Loucy (cell line): ENCODE results near the gene GSTO1.

Experiments used
- H2AFZ ChIP-seq: fragments of 200-600 bp; sonication (generic); 2 replicates; pipeline ENCODE4 v1.6.0; 2016; ENCODE audit warnings: antibody characterized with exemption, mild to moderate bottlenecking, low read length, moderate library complexity
- H3F3A ChIP-seq: fragments of 200-600 bp; 2 replicates; pipeline ENCODE4 v1.6.0; 2016; ENCODE audit warnings: antibody characterized with exemption, low read depth, mild to moderate bottlenecking
- H3K27me3 ChIP-seq: fragments of 200-600 bp; sonication (generic); 2 replicates; pipeline ENCODE4 v1.6.1; 2014; ENCODE audit warnings: low read length, mild to moderate bottlenecking; ENCODE audit not compliant: insufficient read depth, poor library complexity, severe bottlenecking
- H3K36me3 ChIP-seq: fragments of 200-600 bp; sonication (generic); 2 replicates; pipeline ENCODE4 v1.6.1; 2016; ENCODE audit warnings: low read length; ENCODE audit not compliant: insufficient read depth
- H3K4me1 ChIP-seq: fragments of 200-600 bp; sonication (generic); 2 replicates; pipeline ENCODE4 v1.5.1; 2014; ENCODE audit warnings: low read length, mild to moderate bottlenecking; ENCODE audit not compliant: insufficient read depth, poor library complexity, severe bottlenecking
- H3K4me2 ChIP-seq: fragments of 200-600 bp; sonication (generic); 2 replicates; pipeline ENCODE4 v1.6.0; 2014; ENCODE audit warnings: antibody characterized with exemption, low read length, low read depth, mild to moderate bottlenecking; ENCODE audit not compliant: poor library complexity, severe bottlenecking
- H3K4me3 ChIP-seq: fragments of 200-600 bp; sonication (generic); 2 replicates; pipeline ENCODE4 v1.5.1; 2014; ENCODE audit warnings: low read length, mild to moderate bottlenecking, mixed read lengths; ENCODE audit not compliant: poor library complexity, severe bottlenecking
- H3K79me2 ChIP-seq: fragments of 200-600 bp; sonication (generic); 2 replicates; pipeline ENCODE4 v1.6.1; 2014; ENCODE audit warnings: low read length; ENCODE audit not compliant: insufficient read depth
- H3K9ac ChIP-seq: fragments of 200-600 bp; sonication (generic); 2 replicates; pipeline ENCODE4 v1.6.0; 2014; ENCODE audit warnings: mild to moderate bottlenecking, low read depth, low read length, moderate library complexity; ENCODE audit not compliant: poor library complexity, severe bottlenecking
- H3K9me2 ChIP-seq: fragments of 200-600 bp; sonication (generic); replicated peaks from 2 replicates; pipeline ENCODE4 v1.6.1; 2016; ENCODE audit warnings: low read depth, low read length, mixed read lengths
- H3K9me3 ChIP-seq: fragments of 200-600 bp; sonication (generic); 2 replicates; pipeline ENCODE4 v1.6.1; 2014; ENCODE audit warnings: mild to moderate bottlenecking, antibody characterized with exemption, low read length, low read depth; ENCODE audit not compliant: insufficient read depth
- H4K20me1 ChIP-seq: fragments of 200-600 bp; sonication (generic); 2 replicates; pipeline ENCODE4 v1.6.0; 2014; ENCODE audit warnings: antibody characterized with exemption, low read length, mild to moderate bottlenecking; ENCODE audit not compliant: insufficient read depth, poor library complexity, severe bottlenecking
- EZH2phosphoT487 ChIP-seq: fragments of 200-600 bp; IDR thresholded peaks from 2 replicates; pipeline ENCODE4 v1.6.1; 2018; ENCODE audit warnings: antibody characterized with exemption, mild to moderate bottlenecking, moderate library complexity, borderline replicate concordance
- TF ChIP-seq, protein P1 (sequence below): fragments of 200-600 bp; sonication (generic); conservative IDR thresholded peaks from 2 replicates; pipeline ENCODE4 v1.5.1; 2014; ENCODE audit warnings: mild to moderate bottlenecking, antibody characterized with exemption, low read length

The GSTO1 gene

DNA sequence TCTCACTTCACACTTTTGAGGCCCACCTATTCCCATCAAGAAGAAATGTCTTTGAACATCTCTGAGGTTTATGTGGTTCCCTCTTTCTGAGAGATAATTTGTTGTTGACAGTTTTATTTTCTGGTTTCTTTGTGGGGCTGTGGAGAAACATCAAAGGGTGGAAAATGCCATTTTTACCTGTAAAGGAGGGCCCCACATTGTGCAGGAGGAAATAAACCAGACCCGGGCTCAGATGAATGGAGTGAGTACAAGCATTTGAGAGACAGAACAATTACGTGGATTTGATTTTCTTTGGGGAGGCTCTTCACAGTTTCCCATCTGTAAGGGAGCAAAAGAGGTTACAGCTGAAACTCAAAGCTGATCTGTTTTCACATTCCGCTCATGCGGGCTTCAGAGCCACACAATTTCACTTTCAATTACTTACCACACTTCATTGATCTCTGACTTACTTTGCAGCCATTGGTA, 53.8 kb downstream of the GSTO1 start:
- H3K27me3 ChIP-seq: no peaks in the 10 kb centered on the region
- H3K4me3 ChIP-seq: no peak overlapping the region
- H3F3A ChIP-seq: no peaks in the 10 kb centered on the region
- H3K9ac ChIP-seq: no peak overlapping the region
- H2AFZ ChIP-seq: no peak overlapping the region
- peaks cover 20% of the 10 kb centered on the region for H4K20me1 ChIP-seq
- H3K79me2 ChIP-seq: peaks cover 11% of the 10 kb centered on the region; the same call in 1 of the 2 replicates
- TF ChIP-seq, protein P1, sequence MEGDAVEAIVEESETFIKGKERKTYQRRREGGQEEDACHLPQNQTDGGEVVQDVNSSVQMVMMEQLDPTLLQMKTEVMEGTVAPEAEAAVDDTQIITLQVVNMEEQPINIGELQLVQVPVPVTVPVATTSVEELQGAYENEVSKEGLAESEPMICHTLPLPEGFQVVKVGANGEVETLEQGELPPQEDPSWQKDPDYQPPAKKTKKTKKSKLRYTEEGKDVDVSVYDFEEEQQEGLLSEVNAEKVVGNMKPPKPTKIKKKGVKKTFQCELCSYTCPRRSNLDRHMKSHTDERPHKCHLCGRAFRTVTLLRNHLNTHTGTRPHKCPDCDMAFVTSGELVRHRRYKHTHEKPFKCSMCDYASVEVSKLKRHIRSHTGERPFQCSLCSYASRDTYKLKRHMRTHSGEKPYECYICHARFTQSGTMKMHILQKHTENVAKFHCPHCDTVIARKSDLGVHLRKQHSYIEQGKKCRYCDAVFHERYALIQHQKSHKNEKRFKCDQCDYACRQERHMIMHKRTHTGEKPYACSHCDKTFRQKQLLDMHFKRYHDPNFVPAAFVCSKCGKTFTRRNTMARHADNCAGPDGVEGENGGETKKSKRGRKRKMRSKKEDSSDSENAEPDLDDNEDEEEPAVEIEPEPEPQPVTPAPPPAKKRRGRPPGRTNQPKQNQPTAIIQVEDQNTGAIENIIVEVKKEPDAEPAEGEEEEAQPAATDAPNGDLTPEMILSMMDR: no peak
- no peak for TF ChIP-seq EZH2phosphoT487
- H3K9me3 ChIP-seq: no peaks in the 10 kb centered on the region
- H3K36me3 ChIP-seq: peaks cover 42% of the 10 kb centered on the region; the same call in 1 of the 2 replicates
- H3K4me1 ChIP-seq: peaks cover 12% of the 10 kb centered on the region
- H3K4me2 ChIP-seq: peak overlapping the region; percentile 1
- H3K9me2 ChIP-seq: no peaks in the 10 kb centered on the region

DNA sequence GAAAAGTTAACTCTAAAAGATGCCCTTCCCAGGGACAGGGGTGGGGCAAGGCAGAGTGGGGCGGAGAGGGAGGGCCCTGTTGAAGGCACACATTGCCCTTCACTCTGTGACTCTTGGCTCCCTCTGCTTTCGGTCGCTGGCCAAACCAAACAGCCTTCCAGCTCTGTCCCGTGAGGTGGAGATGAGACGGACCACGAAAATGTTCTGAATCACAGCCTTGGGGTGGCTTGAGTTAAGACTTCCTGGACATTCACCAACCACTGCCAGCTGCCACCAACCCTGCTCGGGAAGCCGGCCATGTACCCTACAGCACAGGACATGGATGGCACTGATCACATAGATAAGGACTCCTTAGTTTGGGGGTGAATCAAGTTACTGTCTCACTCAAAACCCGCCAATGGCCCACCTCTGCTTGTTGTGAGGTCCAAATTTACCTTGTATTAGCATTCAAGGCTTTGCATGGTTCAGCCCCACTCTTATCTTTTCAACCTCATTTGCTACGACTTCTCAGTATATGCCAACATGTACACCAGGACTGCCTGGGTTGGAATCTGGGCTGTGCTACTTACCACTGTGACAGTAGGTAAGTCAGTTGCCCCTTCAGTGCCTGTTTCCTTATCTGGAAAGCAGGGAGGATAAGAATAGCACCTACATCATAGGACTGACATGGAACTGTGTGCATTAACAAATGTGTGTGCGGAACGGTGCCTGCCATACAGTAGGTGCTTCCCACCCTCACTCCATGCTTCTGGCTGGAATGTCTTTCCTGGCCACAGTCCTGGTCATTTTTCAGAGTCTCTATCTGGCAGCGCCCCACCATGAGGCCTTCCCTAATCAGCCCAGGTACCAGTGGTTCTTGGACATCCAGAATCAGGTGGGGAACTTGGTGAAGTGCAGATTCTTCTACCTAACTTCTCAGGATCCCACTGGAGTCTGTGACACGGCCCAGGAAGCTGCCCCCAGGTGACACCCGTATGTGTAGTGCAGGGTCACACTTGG, 55.6 kb downstream of the GSTO1 start:
- no peak for TF ChIP-seq EZH2phosphoT487
- TF ChIP-seq, protein P1: no peak
- Histone ChIP-seq H3F3A (no peaks in the 10 kb centered on the region), H3K4me1 (peaks cover 12% of the 10 kb centered on the region), H3K9me3 (no peaks in the 10 kb centered on the region), H3K9ac (no peak overlapping the region), H4K20me1 (peaks cover 36% of the 10 kb centered on the region), H3K4me2 (no peak overlapping the region), H2AFZ (no peak overlapping the region), H3K9me2 (no peaks in the 10 kb centered on the region), H3K27me3 (no peaks in the 10 kb centered on the region), H3K79me2 (peaks cover 22% of the 10 kb centered on the region; the same call in 1 of the 2 replicates), H3K4me3 (no peak overlapping the region), H3K36me3 (peaks cover 60% of the 10 kb centered on the region; the same call in 1 of the 2 replicates)

DNA sequence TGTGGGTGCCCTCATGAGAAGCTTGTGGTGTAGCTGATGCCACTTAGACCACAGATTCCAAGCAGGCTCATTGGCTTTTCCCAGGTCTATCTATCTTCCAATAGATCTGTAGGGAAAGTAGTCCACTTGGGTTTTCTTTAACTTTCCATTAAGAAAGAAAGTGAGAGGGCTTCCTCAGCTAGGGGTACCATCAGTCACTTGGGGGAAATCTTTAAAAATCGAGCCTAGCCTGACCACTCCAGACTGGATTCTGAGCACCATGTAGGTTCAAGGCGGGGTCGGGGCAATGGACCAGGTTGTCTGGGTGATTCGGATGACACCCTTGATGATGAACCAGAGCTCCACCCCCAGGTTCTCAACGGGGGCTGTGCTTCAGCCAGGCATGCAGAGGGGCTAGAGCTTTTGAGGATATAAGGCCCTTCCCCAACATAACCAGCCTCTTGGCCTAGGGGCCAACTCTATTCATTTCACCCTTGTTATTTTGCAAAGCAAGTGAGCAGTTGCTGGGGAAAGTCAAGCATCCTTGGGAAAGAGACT, 56.6 kb downstream of the GSTO1 start:
- no peaks in the 10 kb centered on the region for H3K27me3 ChIP-seq
- no peaks in the 10 kb centered on the region for H3K9me3 ChIP-seq
- H3K4me2 ChIP-seq: no peak overlapping the region
- no peak overlapping the region for H3K4me3 ChIP-seq
- H3K4me1 ChIP-seq: peaks cover 12% of the 10 kb centered on the region
- no peak overlapping the region for H2AFZ ChIP-seq
- H3F3A ChIP-seq: no peaks in the 10 kb centered on the region
- no peak for TF ChIP-seq EZH2phosphoT487
- TF ChIP-seq, protein P1: no peak
- H4K20me1 ChIP-seq: peaks cover 46% of the 10 kb centered on the region
- H3K36me3 ChIP-seq: peaks cover 70% of the 10 kb centered on the region; the same call in 1 of the 2 replicates
- H3K79me2 ChIP-seq: peaks cover 32% of the 10 kb centered on the region; the same call in 1 of the 2 replicates
- H3K9ac ChIP-seq: no peak overlapping the region
- no peaks in the 10 kb centered on the region for H3K9me2 ChIP-seq
